GM23338 (cell line): ENCODE results near the gene AAGAB. TPM values are rescaled to one million over a fixed set of nuclear protein-coding genes. Genes with fewer than 3 reads are reported as not detected.

Source experiments
- ATAC-seq: fragments of 200-7000 bp; cut with Tn5 transposase; 3 replicates; pipeline ENCODE4 v1.9.1; 2020
- DNase-seq: peaks from one replicate; pipeline ENCODE4 v3.0.0-alpha.2; 2015; ENCODE audit warnings: low spot score
- H2AFZ ChIP-seq: fragments of 200-600 bp; sonication (generic); 2 replicates; pipeline ENCODE4 v1.8.0; 2016; ENCODE audit warnings: antibody characterized with exemption, mild to moderate bottlenecking, moderate library complexity
- H3F3A ChIP-seq: fragments of 200-600 bp; sonication (generic); replicated peaks from 2 replicates; pipeline ENCODE4 v1.8.0; 2017; ENCODE audit warnings: antibody characterized with exemption, mixed run types, low read depth
- H3K27ac ChIP-seq: fragments of 200-600 bp; sonication (generic); 2 replicates; pipeline ENCODE4 v1.6.1; 2016; ENCODE audit warnings: low read depth
- H3K27me3 ChIP-seq: fragments of 200-600 bp; sonication (generic); 2 replicates; pipeline ENCODE4 v1.8.0; 2016; ENCODE audit warnings: mild to moderate bottlenecking, mixed run types, moderate library complexity; ENCODE audit not compliant: insufficient read depth
- H3K36me3 ChIP-seq: fragments of 200-600 bp; sonication (generic); 2 replicates; pipeline ENCODE4 v1.8.0; 2016; ENCODE audit warnings: mild to moderate bottlenecking; ENCODE audit not compliant: insufficient read depth
- H3K4me1 ChIP-seq: fragments of 200-600 bp; sonication (generic); 2 replicates; pipeline ENCODE4 v1.8.0; 2016; ENCODE audit warnings: mild to moderate bottlenecking, moderate library complexity; ENCODE audit not compliant: insufficient read depth
- H3K4me2 ChIP-seq: fragments of 200-600 bp; sonication (generic); 2 replicates; pipeline ENCODE4 v1.7.1; 2017; ENCODE audit warnings: mixed run types
- H3K4me3 ChIP-seq: fragments of 200-600 bp; sonication (generic); 2 replicates; pipeline ENCODE4 v1.6.1; 2016; ENCODE audit warnings: mixed run types
- H3K79me2 ChIP-seq: fragments of 200-600 bp; sonication (generic); replicated peaks from 2 replicates; pipeline ENCODE4 v1.8.0; 2017; ENCODE audit warnings: mild to moderate bottlenecking; ENCODE audit not compliant: insufficient read depth
- H3K9me2 ChIP-seq: fragments of 200-600 bp; sonication (generic); 2 replicates; pipeline ENCODE4 v1.8.0; 2017; ENCODE audit not compliant: insufficient read depth
- H4K20me1 ChIP-seq: fragments of 200-600 bp; sonication (generic); replicated peaks from 2 replicates; pipeline ENCODE4 v1.8.0; 2017; ENCODE audit warnings: mild to moderate bottlenecking; ENCODE audit not compliant: insufficient read depth
- H3K27ac Mint-ChIP-seq: 2 replicates; pipeline ENCODE4 v1.8.0; 2020; ENCODE audit warnings: inconsistent platforms, mild to moderate bottlenecking, moderate library complexity, mixed read lengths
- H3K27me3 Mint-ChIP-seq: 3 replicates; pipeline ENCODE4 v1.8.0; 2022; ENCODE audit warnings: low read depth, mild to moderate bottlenecking, moderate library complexity, mixed read lengths, inconsistent platforms; ENCODE audit not compliant: insufficient read depth, poor library complexity
- H3K36me3 Mint-ChIP-seq: 3 replicates; pipeline ENCODE4 v1.8.0; 2021; ENCODE audit warnings: low read depth, mild to moderate bottlenecking, inconsistent platforms, moderate library complexity, mixed read lengths
- H3K4me1 Mint-ChIP-seq: 3 replicates; pipeline ENCODE4 v1.8.0; 2020; ENCODE audit warnings: mild to moderate bottlenecking, inconsistent platforms, mixed read lengths
- H3K4me3 Mint-ChIP-seq: 3 replicates; pipeline ENCODE4 v1.8.0; 2021; ENCODE audit warnings: moderate library complexity, mild to moderate bottlenecking, inconsistent platforms, mixed read lengths
- H3K9me3 Mint-ChIP-seq: 3 replicates; pipeline ENCODE4 v1.8.0; 2020; ENCODE audit warnings: moderate library complexity, mild to moderate bottlenecking, inconsistent platforms, mixed read lengths
- CREB1 ChIP-seq: fragments of 250-450 bp; sonication (Bioruptor Pico); IDR thresholded peaks from 2 replicates; pipeline ENCODE4 v1.5.0; 2020; ENCODE audit warnings: low read depth, mild to moderate bottlenecking, moderate library complexity
- EZH2phosphoT487 ChIP-seq: fragments of 200-600 bp; sonication (generic); IDR thresholded peaks from one replicate; pipeline ENCODE4 v1.8.1; 2018; ENCODE audit warnings: antibody characterized with exemption; ENCODE audit not compliant: unreplicated experiment
- JUNB ChIP-seq: IDR thresholded peaks from one replicate; pipeline ENCODE4 v1.6.1; 2016; ENCODE audit warnings: antibody characterized with exemption; ENCODE audit not compliant: unreplicated experiment
- POLR2AphosphoS5 ChIP-seq: IDR thresholded peaks from 2 replicates; pipeline ENCODE4 v1.6.1; 2016; ENCODE audit warnings: antibody characterized with exemption, low read depth
- STAT1 ChIP-seq: IDR thresholded peaks from one replicate; pipeline ENCODE4 v1.6.1; 2016; ENCODE audit warnings: antibody characterized with exemption; ENCODE audit not compliant: unreplicated experiment
- ZNF114 ChIP-seq: fragments of 250-450 bp; sonication (Bioruptor Pico); IDR thresholded peaks from 2 replicates; pipeline ENCODE4 v1.5.0; 2020; ENCODE audit warnings: mild to moderate bottlenecking, moderate library complexity
- polyA plus RNA-seq: library from polyadenylated mRNA; unstranded; fragments of >200 nt; fragmentation: Nextera tagmentation; extraction: Ambion mirVana; gene quantifications from 2 replicates; pipeline ENCODE4 v1.2.1, GENCODE V29; 2016
- total RNA-seq: library from RNA; depleted of rRNA; stranded (reverse); fragments of >200 nt; shearing (Covaris generic); gene quantifications from 2 replicates; pipeline ENCODE4 v1.2.3, GENCODE V29; 2014
- TF ChIP-seq, protein P1 (sequence below): fragments of 250-450 bp; sonication (Bioruptor Pico); IDR thresholded peaks from 2 replicates; pipeline ENCODE4 v1.5.0; 2020; ENCODE audit warnings: mild to moderate bottlenecking, moderate library complexity
- TF ChIP-seq, protein P2 (sequence below): IDR thresholded peaks from one replicate; pipeline ENCODE4 v1.6.1; 2018; ENCODE audit warnings: antibody characterized with exemption; ENCODE audit not compliant: unreplicated experiment
- TF ChIP-seq, protein P3 (sequence below), 2 experiments: fragments of 200-600 bp in 1 of 2; sonication (generic) in 1 of 2; conservative IDR thresholded peaks; 2 replicates each; pipeline versions ENCODE4 v1.5.1 to v1.6.1; 2016 to 2017; ENCODE audit warnings: antibody characterized with exemption in 2 of 2, low read depth in 2 of 2, mild to moderate bottlenecking in 2 of 2, moderate library complexity in 1 of 2

Gene AAGAB
- total and polyA plus RNA-seq, 2 experiments from 2014 or later, result 20.8 to 42.8 TPM

DNA sequence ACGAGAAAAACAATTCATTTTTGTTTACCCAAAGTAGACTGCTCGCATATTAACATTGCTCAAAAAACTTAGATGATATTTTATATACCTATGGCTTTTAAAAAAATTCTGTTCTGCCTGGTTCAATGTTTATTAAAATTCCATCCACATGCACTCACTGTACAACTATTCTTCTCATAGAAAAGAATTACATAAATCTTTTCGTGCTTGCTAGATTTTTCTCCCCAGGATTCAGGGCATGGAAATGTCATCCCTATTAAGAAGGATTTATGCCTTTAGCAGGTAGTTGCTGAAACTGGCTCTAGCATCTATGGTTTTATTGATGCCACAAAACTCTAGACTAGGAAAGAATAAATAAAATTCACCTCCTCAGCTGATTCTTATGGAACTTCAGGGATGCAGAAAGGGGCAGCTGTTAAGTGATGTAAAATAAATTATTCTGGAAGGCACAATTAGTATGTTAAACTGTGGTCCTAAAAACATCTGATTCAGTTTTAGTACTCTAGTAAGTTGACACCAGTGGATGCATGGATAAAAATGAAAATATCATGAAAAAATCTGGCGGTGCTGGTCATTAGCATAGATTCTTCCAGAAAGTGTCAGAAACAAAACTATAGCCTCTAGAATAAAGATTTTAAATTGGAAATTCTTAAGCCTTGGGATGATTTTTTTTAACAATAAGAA lies 41.6 kb downstream of the AAGAB start:
- ATAC-seq (no peak), DNase-seq (no peak)
- Histone ChIP-seq H3K4me3 (no peak overlapping the region), H3F3A (no peaks in the 10 kb centered on the region), H3K4me2 (no peak overlapping the region), H3K79me2 (no peaks in the 10 kb centered on the region), H3K4me1 (no peaks in the 10 kb centered on the region), H3K27ac (no peak overlapping the region), H3K9me2 (no peaks in the 10 kb centered on the region; the same call in 1 of the 2 replicates), H4K20me1 (no peaks in the 10 kb centered on the region; the same call in 1 of the 2 replicates), H3K27me3 (no peaks in the 10 kb centered on the region), H3K36me3 (no peaks in the 10 kb centered on the region; the same call in 1 of the 2 replicates), H2AFZ (no peak overlapping the region)
- TF ChIP-seq JUNB, result no peak
- no peaks in the 10 kb centered on the region for H3K4me1 Mint-ChIP-seq
- H3K27me3 Mint-ChIP-seq, result peaks cover 3% of the 10 kb centered on the region
- 0 out of 3 replicates have a peak, but pooled peaks cover 3% of the 10 kb centered on the region for H3K36me3 Mint-ChIP-seq
- H3K9me3 Mint-ChIP-seq, result no peaks in the 10 kb centered on the region
- no peak overlapping the region for H3K27ac Mint-ChIP-seq
- no peak overlapping the region for H3K4me3 Mint-ChIP-seq

DNA sequence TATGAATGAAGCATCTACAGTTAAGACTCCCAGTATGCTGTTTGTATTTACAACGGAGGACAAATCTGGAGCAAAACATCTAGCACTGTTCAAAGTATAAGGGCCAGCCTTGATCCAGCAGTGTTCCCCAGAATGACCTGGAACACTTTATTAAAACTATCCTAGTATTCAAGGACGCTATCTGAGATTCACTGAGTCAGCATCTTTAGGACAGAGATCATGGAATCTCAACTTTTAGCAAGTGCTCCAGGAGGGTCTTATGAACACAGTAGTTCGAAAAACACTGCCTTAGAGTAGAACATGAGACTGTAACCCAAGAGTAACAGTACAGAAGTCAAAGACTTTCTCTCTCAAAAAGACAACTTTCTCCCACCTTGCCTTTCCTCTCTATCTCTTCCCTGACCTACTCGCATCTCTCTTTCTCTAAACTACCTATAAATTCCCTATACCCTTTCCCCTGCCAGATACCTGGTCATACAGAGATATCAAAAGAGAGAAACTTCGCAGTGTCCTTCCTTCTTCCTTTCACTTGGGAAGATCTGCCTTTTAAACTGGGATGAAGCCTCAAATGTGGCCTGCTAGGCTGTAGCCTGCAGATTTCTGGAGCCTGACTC lies 43.8 kb downstream of the AAGAB start:
- H3K27me3 Mint-ChIP-seq, result peaks cover 1% of the 10 kb centered on the region
- H3K36me3 Mint-ChIP-seq, result 0 out of 3 replicates have a peak, but pooled peaks cover 3% of the 10 kb centered on the region
- Histone ChIP-seq H3K4me3 (no peak overlapping the region), H3K4me2 (no peak overlapping the region), H3K9me2 (no peaks in the 10 kb centered on the region), H3K4me1 (no peaks in the 10 kb centered on the region), H4K20me1 (no peaks in the 10 kb centered on the region; the same call in 1 of the 2 replicates), H3F3A (no peaks in the 10 kb centered on the region), H2AFZ (no peak overlapping the region), H3K36me3 (no peaks in the 10 kb centered on the region; the same call in 1 of the 2 replicates), H3K27me3 (no peaks in the 10 kb centered on the region), H3K27ac (no peak overlapping the region), H3K79me2 (no peaks in the 10 kb centered on the region)
- ATAC-seq (no peak), DNase-seq (no peak)
- H3K4me1 Mint-ChIP-seq, result no peaks in the 10 kb centered on the region
- no peak overlapping the region for H3K27ac Mint-ChIP-seq
- no peak overlapping the region for H3K4me3 Mint-ChIP-seq
- H3K9me3 Mint-ChIP-seq, result no peaks in the 10 kb centered on the region
- TF ChIP-seq CREB1 (CRISPR knock-in tag) (no peak), ZNF114 (no peak), POLR2AphosphoS5 (no peak), STAT1 (no peak), JUNB (no peak), EZH2phosphoT487 (no peak)
- TF ChIP-seq, protein P1, sequence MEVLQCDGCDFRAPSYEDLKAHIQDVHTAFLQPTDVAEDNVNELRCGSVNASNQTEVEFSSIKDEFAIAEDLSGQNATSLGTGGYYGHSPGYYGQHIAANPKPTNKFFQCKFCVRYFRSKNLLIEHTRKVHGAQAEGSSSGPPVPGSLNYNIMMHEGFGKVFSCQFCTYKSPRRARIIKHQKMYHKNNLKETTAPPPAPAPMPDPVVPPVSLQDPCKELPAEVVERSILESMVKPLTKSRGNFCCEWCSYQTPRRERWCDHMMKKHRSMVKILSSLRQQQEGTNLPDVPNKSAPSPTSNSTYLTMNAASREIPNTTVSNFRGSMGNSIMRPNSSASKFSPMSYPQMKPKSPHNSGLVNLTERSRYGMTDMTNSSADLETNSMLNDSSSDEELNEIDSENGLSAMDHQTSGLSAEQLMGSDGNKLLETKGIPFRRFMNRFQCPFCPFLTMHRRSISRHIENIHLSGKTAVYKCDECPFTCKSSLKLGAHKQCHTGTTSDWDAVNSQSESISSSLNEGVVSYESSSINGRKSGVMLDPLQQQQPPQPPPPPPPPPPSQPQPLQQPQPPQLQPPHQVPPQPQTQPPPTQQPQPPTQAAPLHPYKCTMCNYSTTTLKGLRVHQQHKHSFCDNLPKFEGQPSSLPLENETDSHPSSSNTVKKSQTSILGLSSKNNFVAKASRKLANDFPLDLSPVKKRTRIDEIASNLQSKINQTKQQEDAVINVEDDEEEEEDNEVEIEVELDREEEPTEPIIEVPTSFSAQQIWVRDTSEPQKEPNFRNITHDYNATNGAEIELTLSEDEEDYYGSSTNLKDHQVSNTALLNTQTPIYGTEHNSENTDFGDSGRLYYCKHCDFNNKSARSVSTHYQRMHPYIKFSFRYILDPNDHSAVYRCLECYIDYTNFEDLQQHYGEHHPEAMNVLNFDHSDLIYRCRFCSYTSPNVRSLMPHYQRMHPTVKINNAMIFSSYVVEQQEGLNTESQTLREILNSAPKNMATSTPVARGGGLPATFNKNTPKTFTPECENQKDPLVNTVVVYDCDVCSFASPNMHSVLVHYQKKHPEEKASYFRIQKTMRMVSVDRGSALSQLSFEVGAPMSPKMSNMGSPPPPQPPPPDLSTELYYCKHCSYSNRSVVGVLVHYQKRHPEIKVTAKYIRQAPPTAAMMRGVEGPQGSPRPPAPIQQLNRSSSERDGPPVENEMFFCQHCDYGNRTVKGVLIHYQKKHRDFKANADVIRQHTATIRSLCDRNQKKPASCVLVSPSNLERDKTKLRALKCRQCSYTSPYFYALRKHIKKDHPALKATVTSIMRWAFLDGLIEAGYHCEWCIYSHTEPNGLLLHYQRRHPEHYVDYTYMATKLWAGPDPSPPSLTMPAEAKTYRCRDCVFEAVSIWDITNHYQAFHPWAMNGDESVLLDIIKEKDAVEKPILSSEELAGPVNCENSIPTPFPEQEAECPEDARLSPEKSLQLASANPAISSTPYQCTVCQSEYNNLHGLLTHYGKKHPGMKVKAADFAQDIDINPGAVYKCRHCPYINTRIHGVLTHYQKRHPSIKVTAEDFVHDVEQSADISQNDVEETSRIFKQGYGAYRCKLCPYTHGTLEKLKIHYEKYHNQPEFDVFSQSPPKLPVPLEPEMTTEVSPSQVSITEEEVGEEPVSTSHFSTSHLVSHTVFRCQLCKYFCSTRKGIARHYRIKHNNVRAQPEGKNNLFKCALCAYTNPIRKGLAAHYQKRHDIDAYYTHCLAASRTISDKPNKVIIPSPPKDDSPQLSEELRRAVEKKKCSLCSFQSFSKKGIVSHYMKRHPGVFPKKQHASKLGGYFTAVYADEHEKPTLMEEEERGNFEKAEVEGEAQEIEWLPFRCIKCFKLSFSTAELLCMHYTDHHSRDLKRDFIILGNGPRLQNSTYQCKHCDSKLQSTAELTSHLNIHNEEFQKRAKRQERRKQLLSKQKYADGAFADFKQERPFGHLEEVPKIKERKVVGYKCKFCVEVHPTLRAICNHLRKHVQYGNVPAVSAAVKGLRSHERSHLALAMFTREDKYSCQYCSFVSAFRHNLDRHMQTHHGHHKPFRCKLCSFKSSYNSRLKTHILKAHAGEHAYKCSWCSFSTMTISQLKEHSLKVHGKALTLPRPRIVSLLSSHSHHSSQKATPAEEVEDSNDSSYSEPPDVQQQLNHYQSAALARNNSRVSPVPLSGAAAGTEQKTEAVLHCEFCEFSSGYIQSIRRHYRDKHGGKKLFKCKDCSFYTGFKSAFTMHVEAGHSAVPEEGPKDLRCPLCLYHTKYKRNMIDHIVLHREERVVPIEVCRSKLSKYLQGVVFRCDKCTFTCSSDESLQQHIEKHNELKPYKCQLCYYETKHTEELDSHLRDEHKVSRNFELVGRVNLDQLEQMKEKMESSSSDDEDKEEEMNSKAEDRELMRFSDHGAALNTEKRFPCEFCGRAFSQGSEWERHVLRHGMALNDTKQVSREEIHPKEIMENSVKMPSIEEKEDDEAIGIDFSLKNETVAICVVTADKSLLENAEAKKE, result no peak
- TF ChIP-seq, protein P2, sequence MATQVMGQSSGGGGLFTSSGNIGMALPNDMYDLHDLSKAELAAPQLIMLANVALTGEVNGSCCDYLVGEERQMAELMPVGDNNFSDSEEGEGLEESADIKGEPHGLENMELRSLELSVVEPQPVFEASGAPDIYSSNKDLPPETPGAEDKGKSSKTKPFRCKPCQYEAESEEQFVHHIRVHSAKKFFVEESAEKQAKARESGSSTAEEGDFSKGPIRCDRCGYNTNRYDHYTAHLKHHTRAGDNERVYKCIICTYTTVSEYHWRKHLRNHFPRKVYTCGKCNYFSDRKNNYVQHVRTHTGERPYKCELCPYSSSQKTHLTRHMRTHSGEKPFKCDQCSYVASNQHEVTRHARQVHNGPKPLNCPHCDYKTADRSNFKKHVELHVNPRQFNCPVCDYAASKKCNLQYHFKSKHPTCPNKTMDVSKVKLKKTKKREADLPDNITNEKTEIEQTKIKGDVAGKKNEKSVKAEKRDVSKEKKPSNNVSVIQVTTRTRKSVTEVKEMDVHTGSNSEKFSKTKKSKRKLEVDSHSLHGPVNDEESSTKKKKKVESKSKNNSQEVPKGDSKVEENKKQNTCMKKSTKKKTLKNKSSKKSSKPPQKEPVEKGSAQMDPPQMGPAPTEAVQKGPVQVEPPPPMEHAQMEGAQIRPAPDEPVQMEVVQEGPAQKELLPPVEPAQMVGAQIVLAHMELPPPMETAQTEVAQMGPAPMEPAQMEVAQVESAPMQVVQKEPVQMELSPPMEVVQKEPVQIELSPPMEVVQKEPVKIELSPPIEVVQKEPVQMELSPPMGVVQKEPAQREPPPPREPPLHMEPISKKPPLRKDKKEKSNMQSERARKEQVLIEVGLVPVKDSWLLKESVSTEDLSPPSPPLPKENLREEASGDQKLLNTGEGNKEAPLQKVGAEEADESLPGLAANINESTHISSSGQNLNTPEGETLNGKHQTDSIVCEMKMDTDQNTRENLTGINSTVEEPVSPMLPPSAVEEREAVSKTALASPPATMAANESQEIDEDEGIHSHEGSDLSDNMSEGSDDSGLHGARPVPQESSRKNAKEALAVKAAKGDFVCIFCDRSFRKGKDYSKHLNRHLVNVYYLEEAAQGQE, result no peak
- TF ChIP-seq, protein P3, sequence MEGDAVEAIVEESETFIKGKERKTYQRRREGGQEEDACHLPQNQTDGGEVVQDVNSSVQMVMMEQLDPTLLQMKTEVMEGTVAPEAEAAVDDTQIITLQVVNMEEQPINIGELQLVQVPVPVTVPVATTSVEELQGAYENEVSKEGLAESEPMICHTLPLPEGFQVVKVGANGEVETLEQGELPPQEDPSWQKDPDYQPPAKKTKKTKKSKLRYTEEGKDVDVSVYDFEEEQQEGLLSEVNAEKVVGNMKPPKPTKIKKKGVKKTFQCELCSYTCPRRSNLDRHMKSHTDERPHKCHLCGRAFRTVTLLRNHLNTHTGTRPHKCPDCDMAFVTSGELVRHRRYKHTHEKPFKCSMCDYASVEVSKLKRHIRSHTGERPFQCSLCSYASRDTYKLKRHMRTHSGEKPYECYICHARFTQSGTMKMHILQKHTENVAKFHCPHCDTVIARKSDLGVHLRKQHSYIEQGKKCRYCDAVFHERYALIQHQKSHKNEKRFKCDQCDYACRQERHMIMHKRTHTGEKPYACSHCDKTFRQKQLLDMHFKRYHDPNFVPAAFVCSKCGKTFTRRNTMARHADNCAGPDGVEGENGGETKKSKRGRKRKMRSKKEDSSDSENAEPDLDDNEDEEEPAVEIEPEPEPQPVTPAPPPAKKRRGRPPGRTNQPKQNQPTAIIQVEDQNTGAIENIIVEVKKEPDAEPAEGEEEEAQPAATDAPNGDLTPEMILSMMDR (conservative IDR thresholded peaks at IDR 0.05; ENCODE audit: low read depth in 2 of 2), result no peak
